Stimulated activated CD8-positive, alpha-beta memory T cell treated with anti-CD3 and anti-CD28 coated beads, Interleukin-2, amount 100 ng/mL, for 1 hour (primary cell): ENCODE measurements around the gene ARHGAP25.

Experiments used
- DNase-seq, 2 donors: peaks; one replicate each; pipeline ENCODE4 v3.0.0-alpha.2; 2020; ENCODE audit warnings: low read depth in 2 of 2

Gene ARHGAP25

GRCh38 chr2:68860111-68860510, 125.5 kb downstream of the ARHGAP25 start:
- no peak for DNase-seq

- no peak for DNase-seq
These were observed 126.7 kb downstream of the ARHGAP25 start for GRCh38 chr2:68861330-68861729.

- DNase-seq = no peak
These were observed 128.3 kb downstream of the ARHGAP25 start for GRCh38 chr2:68862889-68863288.

GRCh38 chr2:68863996-68864395, 129.4 kb downstream of the ARHGAP25 start:
- DNase-seq = no peak

- no peak for DNase-seq
These were observed 130.5 kb downstream of the ARHGAP25 start for GRCh38 chr2:68865108-68865507.

GRCh38 chr2:68870215-68870614, 135.6 kb downstream of the ARHGAP25 start:
- DNase-seq = no peak

GRCh38 chr2:68871159-68871764, 136.7 kb downstream of the ARHGAP25 start, which contains the start of gene BMP10:
Gene BMP10, minus strand, starts transcription at chr2:68871397. Its CDS starts 39 bp downstream, at chr2:68871358.
- no peak for DNase-seq
